H1 (cell line): ENCODE data around the gene RPS6KB2. TPM values are rescaled to one million over a fixed set of nuclear protein-coding genes. Genes with fewer than 3 reads are reported as not detected.

Source experiments
- EGR1 ChIP-seq: IDR thresholded peaks from 2 replicates; pipeline ENCODE4 v1.6.1; 2011; ENCODE audit warnings: low read depth, low read length, borderline replicate concordance
- JUN ChIP-seq: IDR thresholded peaks from 2 replicates; pipeline ENCODE4 v1.6.1; 2011; ENCODE audit warnings: low read depth, mild to moderate bottlenecking, improper control_type of control experiment, low read length
- PHF8 ChIP-seq: fragments of 200-600 bp; sonication (generic); conservative IDR thresholded peaks from 2 replicates; pipeline ENCODE4 v1.7.1; 2012; ENCODE audit warnings: low read depth, mild to moderate bottlenecking, inconsistent platforms, low read length, moderate library complexity
- RBBP5 ChIP-seq: IDR thresholded peaks from 2 replicates; pipeline ENCODE4 v1.7.1; 2012; ENCODE audit warnings: low read depth, mild to moderate bottlenecking, inconsistent platforms, low read length, moderate library complexity, borderline replicate concordance
- RFX5 ChIP-seq: IDR thresholded peaks from 2 replicates; pipeline ENCODE4 v1.6.1; 2011; ENCODE audit warnings: low read depth, low read length, improper control_type of control experiment, borderline replicate concordance
- SRF ChIP-seq: IDR thresholded peaks from 2 replicates; pipeline ENCODE4 v1.6.1; 2011; ENCODE audit warnings: mild to moderate bottlenecking, low read depth, low read length, moderate library complexity
- YY1 ChIP-seq: IDR thresholded peaks from 2 replicates; pipeline ENCODE4 v1.6.1; 2011; ENCODE audit warnings: low read depth, mild to moderate bottlenecking, low read length
- polyA plus RNA-seq, 7 experiments: library from polyadenylated mRNA; depleted of rRNA in 3 of 7; stranded (reverse) in 5 of 7; unstranded in 2 of 7; fragments of >200 nt in 5 of 7; fragments of 200-250 nt in 2 of 7; gene quantifications; 1 replicate in 5 of 7; 2 replicates in 1 of 7; 4 replicates in 1 of 7; pipeline versions ENCODE4 v1.2.1 to v1.2.3, GENCODE V29; 2011 to 2013; ENCODE audit warnings: missing spikeins in 2 of 7, mixed read lengths in 2 of 7
- total RNA-seq: library from RNA; stranded (reverse); fragmentation: NEBNext Ultra II Directional; extraction: Animal tissue kit (Norgen Biotek cat#: 25700); gene quantifications from 2 replicates; pipeline ENCODE4 v1.2.1, GENCODE V29; 2021
- TF ChIP-seq, protein P1 (sequence below): IDR thresholded peaks from 2 replicates; pipeline ENCODE4 v1.6.1; 2012; ENCODE audit warnings: low read length, inconsistent platforms

The RPS6KB2 gene
- total and polyA plus RNA-seq, 2 of the 8 experiments (the other 6 are each of a cell fraction or from before 2014, with no cell fraction given): 41.0 to 47.1 TPM

DNA sequence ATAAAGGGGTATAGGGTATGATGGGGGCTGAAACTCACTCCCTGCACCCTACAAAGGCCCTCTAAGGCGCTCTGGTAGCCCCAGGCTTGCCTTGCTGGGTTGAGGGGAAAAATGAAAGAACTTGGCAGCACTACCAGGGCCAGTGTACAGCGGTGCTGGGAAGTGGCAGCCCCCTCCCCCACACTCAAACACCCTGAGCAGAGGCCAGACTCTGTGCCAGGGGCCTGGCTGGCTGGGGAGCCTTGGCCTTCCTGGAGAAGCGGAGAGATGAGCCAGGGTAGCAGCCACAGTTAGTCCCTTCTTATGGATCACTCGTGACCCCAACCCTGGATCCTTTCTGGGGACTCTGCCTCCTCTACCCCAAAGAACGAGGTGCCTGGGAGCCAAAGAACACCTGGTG, 38.1 kb downstream of the RPS6KB2 start (continued):
- TF ChIP-seq, protein P1, sequence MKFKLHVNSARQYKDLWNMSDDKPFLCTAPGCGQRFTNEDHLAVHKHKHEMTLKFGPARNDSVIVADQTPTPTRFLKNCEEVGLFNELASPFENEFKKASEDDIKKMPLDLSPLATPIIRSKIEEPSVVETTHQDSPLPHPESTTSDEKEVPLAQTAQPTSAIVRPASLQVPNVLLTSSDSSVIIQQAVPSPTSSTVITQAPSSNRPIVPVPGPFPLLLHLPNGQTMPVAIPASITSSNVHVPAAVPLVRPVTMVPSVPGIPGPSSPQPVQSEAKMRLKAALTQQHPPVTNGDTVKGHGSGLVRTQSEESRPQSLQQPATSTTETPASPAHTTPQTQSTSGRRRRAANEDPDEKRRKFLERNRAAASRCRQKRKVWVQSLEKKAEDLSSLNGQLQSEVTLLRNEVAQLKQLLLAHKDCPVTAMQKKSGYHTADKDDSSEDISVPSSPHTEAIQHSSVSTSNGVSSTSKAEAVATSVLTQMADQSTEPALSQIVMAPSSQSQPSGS: no peak
- TF ChIP-seq SRF: no peak
- TF ChIP-seq PHF8: no peak
- no peak for TF ChIP-seq RFX5
- TF ChIP-seq JUN: no peak
- no peak for TF ChIP-seq EGR1
- no peak for TF ChIP-seq YY1
- TF ChIP-seq RBBP5: no peak
